Measurements from ENCODE around the gene CEP135. TPM values are rescaled to one million over a fixed set of nuclear protein-coding genes. Genes with fewer than 3 reads are reported as not detected.

The CEP135 gene
- total RNA-seq, 2 experiments from 2014 or later, result 21.6 to 32.7 TPM

- H3K27ac ChIP-seq (ENCODE audit: low read depth, low read length, poor library complexity, severe bottlenecking), result no peak overlapping the region
- peaks cover 10% of the 10 kb centered on the region; the same call in 1 of the 2 replicates for H3K79me2 ChIP-seq (ENCODE audit: insufficient read depth, low read depth, low read length)
- intact Hi-C loops (cut with micrococcal nuclease; ENCODE audit: unreplicated experiment), result no loop called here
- H2AFZ ChIP-seq (ENCODE audit: low read length), result no peak overlapping the region
- ChIA-PET CTCF (ENCODE audit: unreplicated experiment) (no interaction called here), POLR2A (interaction anchor here (0.6 kb wide), 1 partner anchor 17 kb away, joined by 5 read pairs; no protein-coding TSS in a partner anchor)
- no peaks in the 10 kb centered on the region for H4K20me1 ChIP-seq (ENCODE audit: insufficient read depth, low read length)
- BruUV-seq (replicated peaks), result no TSS peak
- H3K9me3 ChIP-seq (ENCODE audit: low read length), result 0 out of 2 replicates have a peak, but pooled peaks cover 8% of the 10 kb centered on the region
- peaks cover 6% of the 10 kb centered on the region for H3K4me1 ChIP-seq (ENCODE audit: insufficient read depth, low read length, poor library complexity, severe bottlenecking)
- H3K9me2 ChIP-seq (ENCODE audit: insufficient read depth, low read length), result no peaks in the 10 kb centered on the region
- H3K4me2 ChIP-seq (ENCODE audit: low read length), result no peak overlapping the region
- no peak overlapping the region for H3K4me3 ChIP-seq (ENCODE audit: low read depth, low read length, poor library complexity, severe bottlenecking)
- H3K36me3 ChIP-seq (ENCODE audit: insufficient read depth, low read length), result peaks cover 96% of the 10 kb centered on the region
- no peak for DNase-seq (ENCODE audit: low spot score)
- TF ChIP-seq CTCF (conservative IDR thresholded peaks at IDR 0.05; ENCODE audit: low read length) (no peak), EZH2phosphoT487 (IDR thresholded peaks at IDR 0.05; ENCODE audit: borderline replicate concordance, low read depth, low read length) (no peak)
These were observed 54.9 kb downstream of the CEP135 start for GRCh38 chr4:56003606-56004005.

- H3K4me3 ChIP-seq (ENCODE audit: low read depth, low read length, poor library complexity, severe bottlenecking), result no peak overlapping the region
- no peak overlapping the region for H3K27ac ChIP-seq (ENCODE audit: low read depth, low read length, poor library complexity, severe bottlenecking)
- H3K79me2 ChIP-seq (ENCODE audit: insufficient read depth, low read depth, low read length), result peaks cover 10% of the 10 kb centered on the region; the same call in 1 of the 2 replicates
- no peak overlapping the region for H3K4me2 ChIP-seq (ENCODE audit: low read length)
- DNase-seq (ENCODE audit: low spot score), result no peak
- H4K20me1 ChIP-seq (ENCODE audit: insufficient read depth, low read length), result no peaks in the 10 kb centered on the region
- ChIA-PET CTCF (ENCODE audit: unreplicated experiment) (no interaction called here), POLR2A (interaction anchor here (0.6 to 1.9 kb wide), 2 partner anchors 8 to 17 kb away, joined by 5 to 8 read pairs; no protein-coding TSS in a partner anchor)
- no peaks in the 10 kb centered on the region for H3K9me2 ChIP-seq (ENCODE audit: insufficient read depth, low read length)
- 0 out of 2 replicates have a peak, but pooled peaks cover 8% of the 10 kb centered on the region for H3K9me3 ChIP-seq (ENCODE audit: low read length)
- no peak overlapping the region for H2AFZ ChIP-seq (ENCODE audit: low read length)
- no TSS peak for BruUV-seq (replicated peaks)
- intact Hi-C loops (cut with micrococcal nuclease; ENCODE audit: unreplicated experiment), result no loop called here
- H3K4me1 ChIP-seq (ENCODE audit: insufficient read depth, low read length, poor library complexity, severe bottlenecking), result peaks cover 6% of the 10 kb centered on the region
- no peak for TF ChIP-seq EZH2phosphoT487 (IDR thresholded peaks at IDR 0.05; ENCODE audit: borderline replicate concordance, low read depth, low read length)
- TF ChIP-seq CTCF (conservative IDR thresholded peaks at IDR 0.05; ENCODE audit: low read length), result no peak
- peaks cover 97% of the 10 kb centered on the region for H3K36me3 ChIP-seq (ENCODE audit: insufficient read depth, low read length)
These were observed 55.5 kb downstream of the CEP135 start for GRCh38 chr4:56004235-56004634.

- Histone ChIP-seq H3K9me2 (ENCODE audit: insufficient read depth, low read length) (no peaks in the 10 kb centered on the region), H3K9me3 (ENCODE audit: low read length) (0 out of 2 replicates have a peak, but pooled peaks cover 6% of the 10 kb centered on the region), H4K20me1 (ENCODE audit: insufficient read depth, low read length) (no peaks in the 10 kb centered on the region), H3K4me3 (ENCODE audit: low read depth, low read length, poor library complexity, severe bottlenecking) (no peak overlapping the region), H3K79me2 (ENCODE audit: insufficient read depth, low read depth, low read length) (peaks cover 10% of the 10 kb centered on the region; the same call in 1 of the 2 replicates), H3K27ac (ENCODE audit: low read depth, low read length, poor library complexity, severe bottlenecking) (no peak overlapping the region), H3K4me2 (ENCODE audit: low read length) (no peak overlapping the region), H3K36me3 (ENCODE audit: insufficient read depth, low read length) (peaks cover 96% of the 10 kb centered on the region), H3K4me1 (ENCODE audit: insufficient read depth, low read length, poor library complexity, severe bottlenecking) (peaks cover 6% of the 10 kb centered on the region), H2AFZ (ENCODE audit: low read length) (no peak overlapping the region)
- no TSS peak for BruUV-seq (replicated peaks)
- TF ChIP-seq EZH2phosphoT487 (IDR thresholded peaks at IDR 0.05; ENCODE audit: borderline replicate concordance, low read depth, low read length) (no peak), CTCF (conservative IDR thresholded peaks at IDR 0.05; ENCODE audit: low read length) (no peak)
- ChIA-PET CTCF (ENCODE audit: unreplicated experiment) (no interaction called here), POLR2A (interaction anchor here (0.6 kb wide), 1 partner anchor 1018 kb away, joined by 3 read pairs; no protein-coding TSS in a partner anchor)
- DNase-seq (ENCODE audit: low spot score), result no peak
- intact Hi-C loops (cut with micrococcal nuclease; ENCODE audit: unreplicated experiment), result no loop called here
These were observed 58.4 kb downstream of the CEP135 start for GRCh38 chr4:56007154-56007553.

Measured in OCI-LY7 (cell line).